AG08396 (cell line): Measurements from ENCODE around the gene ZNF408.
"Not testable (repeated sequence)": the region's sequence is repeated elsewhere in the genome, so short reads cannot be mapped to it uniquely, and the experiment has no call there.

Experiments used
- DNase-seq: peaks from one replicate; pipeline ENCODE4 v3.0.0; 2012; ENCODE audit warnings: low spot score, mixed read lengths

The ZNF408 gene

DNA sequence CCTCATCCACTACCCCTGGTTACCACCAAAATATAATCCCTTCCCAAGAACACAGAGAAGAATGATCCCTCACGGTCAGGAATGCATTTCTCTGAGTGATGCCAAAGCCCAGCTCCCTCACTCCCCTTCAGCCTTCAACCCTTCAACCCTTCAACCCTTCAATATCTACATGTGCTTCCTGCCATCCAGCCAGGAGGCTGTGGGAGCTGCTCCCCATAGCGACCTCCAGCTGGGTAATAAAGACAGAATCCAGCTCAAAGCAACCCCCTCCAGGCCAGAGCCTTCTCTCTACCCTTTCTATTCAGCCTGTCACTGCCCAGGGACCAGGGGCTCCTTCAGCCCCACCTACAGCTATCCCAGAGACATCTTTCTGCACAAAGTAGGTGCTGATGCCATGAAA lies 3.1 kb upstream of the ZNF408 start:
- no peak for DNase-seq

DNA sequence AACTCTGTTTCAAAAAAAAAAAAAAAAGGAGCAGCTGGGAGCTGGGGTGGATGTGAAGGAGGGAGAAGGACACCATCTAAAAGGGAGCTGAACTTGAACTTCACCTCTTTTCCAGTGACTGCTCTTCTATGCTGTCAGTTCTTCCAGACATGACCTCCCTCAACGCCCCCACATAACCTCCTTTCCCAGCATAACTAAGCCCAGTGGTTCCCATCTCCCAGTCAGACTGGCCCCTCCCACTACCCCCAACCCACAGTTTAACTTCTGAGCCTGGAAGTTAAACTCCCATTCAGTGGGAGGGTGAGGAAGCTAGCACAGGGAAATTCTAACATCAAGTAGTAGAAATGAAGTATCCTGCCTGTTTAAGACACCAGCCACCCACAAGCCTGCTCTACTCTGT lies 2.2 kb upstream of the ZNF408 start:
- DNase-seq = no peak

GRCh38 chr11:46701078-46701654 lies 335 bp downstream of the ZNF408 start:
- no peak for DNase-seq

DNA sequence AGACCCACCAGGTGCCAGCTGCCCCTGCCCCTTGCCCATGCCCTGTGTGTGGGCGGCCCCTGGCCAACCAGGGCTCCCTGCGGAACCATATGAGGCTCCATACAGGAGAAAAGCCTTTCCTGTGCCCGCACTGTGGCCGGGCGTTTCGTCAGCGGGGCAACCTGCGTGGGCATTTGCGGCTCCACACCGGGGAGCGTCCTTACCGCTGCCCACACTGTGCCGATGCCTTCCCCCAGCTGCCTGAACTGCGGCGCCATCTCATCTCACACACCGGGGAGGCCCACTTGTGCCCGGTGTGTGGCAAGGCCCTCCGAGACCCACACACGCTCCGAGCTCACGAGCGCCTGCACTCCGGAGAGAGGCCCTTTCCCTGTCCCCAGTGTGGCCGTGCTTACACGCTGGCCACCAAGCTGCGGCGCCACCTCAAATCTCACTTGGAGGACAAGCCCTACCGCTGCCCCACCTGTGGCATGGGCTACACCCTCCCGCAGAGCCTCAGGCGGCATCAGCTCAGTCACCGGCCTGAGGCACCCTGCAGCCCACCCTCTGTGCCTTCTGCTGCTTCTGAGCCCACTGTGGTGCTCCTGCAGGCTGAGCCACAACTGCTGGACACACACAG lies 4.3 kb downstream of the ZNF408 start:
- DNase-seq = no peak

DNA sequence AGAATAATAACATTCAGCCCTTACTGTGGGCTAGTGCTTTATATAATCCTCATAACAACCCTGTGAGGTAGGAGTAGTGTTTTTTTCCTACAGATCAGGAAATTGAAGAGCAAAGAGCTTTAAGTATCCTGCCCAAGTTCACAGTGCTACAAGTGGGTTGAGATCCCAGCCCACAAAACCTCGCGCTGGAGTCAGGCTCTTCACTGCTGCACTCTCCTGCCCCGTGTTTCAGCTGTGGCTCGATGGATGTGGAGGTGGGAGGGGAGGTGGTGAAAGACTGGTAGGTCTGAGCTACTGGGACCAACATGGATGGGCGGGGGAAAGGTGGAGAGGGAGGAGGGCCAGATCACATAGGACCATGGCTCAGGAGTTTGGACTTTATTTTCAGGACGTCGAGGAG lies 6.1 kb downstream of the ZNF408 start:
- no peak for DNase-seq

DNA sequence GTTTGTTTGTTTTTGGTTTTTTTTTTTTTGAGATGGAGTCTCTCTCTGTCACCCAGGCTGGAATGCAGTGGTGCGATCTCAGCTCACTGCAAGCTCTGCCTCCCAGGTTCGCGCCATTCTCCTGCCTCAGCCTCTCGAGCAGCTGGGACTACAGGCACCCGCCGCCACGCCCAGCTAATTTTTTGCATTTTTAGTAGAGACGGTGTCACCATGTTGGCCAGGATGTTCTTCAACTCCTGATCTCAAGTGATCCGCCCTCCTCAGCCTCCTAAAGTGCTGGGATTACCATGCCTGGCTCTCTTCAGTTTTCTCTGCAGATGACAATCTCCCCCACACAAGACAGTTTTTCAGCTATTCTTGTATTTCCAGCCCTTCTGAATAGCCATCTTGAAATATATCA lies 8.5 kb downstream of the ZNF408 start:
- not testable (repeated sequence) for DNase-seq

GRCh38 chr11:46710821-46711269 lies 10.0 kb downstream of the ZNF408 start:
- DNase-seq = peak; percentile 86

DNA sequence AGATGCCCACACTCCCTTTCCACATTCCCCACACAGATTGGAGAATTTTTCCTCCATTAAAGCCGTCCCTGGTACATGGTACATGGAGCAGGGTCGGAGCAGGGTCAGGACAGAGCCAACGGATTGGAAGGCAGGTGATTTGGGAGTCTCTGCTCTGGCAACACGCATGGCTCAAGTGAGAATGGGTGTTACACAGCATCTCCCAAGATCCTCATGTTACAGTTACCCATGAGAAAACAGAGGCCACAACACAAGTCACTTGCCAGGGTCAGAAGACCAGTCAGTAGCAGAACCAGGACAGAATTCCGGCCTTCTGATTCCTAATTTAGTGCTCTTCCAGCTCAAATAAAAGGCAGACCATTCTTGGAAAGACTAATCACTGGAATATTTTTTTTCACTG lies 10.5 kb downstream of the ZNF408 start:
- no peak for DNase-seq

DNA sequence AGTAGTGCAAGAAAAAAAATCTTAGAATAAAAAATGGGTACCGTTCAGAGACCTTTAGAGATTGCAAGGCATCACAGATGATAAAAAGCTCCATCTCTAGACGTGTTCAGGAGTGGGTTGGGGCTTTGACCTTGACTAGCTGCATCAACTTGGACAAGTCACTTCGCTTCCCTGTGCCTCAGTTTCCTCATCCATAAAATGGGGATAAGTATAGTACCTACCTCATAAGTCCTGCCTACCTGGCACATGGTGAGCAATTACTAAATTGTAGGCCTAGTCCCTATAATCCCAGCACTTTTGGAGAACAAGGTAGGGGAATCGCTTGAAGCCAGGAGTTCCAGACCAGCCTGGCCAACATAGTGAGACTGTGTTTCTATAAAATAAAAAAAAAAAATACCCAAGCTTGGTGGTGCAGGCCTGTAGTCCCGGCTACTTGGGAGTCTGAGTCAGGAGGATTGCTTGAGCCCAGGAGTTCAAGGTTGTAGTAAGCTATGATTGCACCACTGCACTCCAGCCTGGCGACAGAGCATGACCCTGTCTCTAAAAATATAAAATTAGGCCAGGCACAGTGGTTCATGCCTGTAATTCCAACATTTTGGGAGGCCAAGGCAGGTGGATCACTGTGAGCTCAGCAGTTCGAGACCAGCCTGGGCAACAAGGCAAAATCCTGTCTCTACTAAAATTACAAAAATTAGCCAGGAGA lies 12.2 kb downstream of the ZNF408 start:
- no peak for DNase-seq

GRCh38 chr11:46717825-46718154 lies 17.0 kb downstream of the ZNF408 start:
- not testable (repeated sequence) for DNase-seq

- DNase-seq = no peak
These were observed 17.6 kb downstream of the ZNF408 start for GRCh38 chr11:46718155-46719019.

DNA sequence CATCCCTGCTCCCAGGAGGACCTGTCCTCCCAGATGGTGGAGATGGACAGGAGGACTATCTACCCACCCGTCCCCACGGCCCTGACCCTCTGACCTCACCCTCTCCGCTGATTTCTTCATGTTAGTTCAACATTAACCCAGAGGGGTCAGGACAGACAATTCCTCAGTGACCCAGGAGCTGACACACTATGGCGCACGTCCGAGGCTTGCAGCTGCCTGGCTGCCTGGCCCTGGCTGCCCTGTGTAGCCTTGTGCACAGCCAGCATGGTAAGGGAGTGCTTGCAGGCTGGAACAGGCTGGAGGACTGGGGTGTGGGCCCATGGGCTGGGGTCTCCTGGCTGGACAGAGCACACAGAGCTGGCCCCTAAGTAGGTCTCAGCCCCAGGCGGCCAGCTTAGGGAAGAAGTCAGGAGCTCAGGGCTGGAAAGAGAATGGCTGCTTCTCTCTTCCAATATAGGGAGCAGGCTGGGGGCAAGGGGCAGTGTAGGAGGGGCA lies 18.3 kb downstream of the ZNF408 start, which contains the start of gene F2:
TSS of gene F2 (plus strand) at position 166 of the 495 bp plus-strand sequence. CDS start at position 189, 23 bp downstream.
- no peak for DNase-seq

DNA sequence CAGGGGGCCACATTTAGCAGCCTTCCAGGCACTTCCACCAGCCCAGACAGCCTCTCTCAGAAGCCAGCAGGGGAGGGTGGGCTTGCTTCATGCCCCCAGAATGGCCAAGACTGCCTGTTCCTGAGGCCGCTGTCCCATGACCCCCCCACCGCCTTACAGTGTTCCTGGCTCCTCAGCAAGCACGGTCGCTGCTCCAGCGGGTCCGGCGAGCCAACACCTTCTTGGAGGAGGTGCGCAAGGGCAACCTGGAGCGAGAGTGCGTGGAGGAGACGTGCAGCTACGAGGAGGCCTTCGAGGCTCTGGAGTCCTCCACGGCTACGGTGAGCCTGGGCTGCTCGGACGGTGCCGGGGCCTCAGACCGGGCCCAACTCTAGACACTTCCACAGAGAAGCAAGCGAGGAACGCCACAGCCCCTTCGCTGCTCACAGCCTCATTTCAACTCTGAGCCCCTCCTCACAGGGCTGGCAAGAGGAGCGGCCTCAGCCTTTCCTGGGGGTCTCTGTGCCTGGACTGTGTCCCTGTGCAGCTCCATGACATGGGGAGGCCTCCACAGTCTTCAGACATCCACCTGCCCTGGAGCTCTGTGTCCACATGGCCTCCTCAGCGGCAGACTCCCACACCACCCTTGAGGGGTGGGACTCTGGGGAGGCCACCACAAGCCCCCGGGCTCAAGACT lies 18.9 kb downstream of the ZNF408 start:
- no peak for DNase-seq

DNA sequence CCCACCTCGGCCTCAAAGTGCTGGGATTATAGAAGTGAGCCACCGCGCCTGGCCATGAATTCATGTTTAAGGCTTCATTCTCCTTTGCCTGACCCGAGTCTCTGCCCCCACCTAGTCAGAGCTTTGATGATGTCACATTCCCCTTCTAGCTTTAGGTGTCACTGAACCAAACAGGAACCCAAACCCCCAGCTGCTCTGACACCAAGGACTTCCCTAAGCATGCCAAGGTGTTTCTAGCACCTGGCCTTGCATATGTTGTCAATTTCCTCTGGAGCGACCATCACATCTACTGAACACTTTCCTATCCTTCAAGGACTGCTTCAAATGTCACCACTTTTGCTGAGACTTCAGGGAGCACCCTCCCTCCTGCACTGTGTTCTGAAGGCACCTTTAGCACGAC lies 20.5 kb downstream of the ZNF408 start:
- no peak for DNase-seq

- DNase-seq = no peak
These were observed 21.9 kb downstream of the ZNF408 start for GRCh38 chr11:46722566-46723358.

GRCh38 chr11:46723359-46723680 lies 22.5 kb downstream of the ZNF408 start:
- no peak for DNase-seq

DNA sequence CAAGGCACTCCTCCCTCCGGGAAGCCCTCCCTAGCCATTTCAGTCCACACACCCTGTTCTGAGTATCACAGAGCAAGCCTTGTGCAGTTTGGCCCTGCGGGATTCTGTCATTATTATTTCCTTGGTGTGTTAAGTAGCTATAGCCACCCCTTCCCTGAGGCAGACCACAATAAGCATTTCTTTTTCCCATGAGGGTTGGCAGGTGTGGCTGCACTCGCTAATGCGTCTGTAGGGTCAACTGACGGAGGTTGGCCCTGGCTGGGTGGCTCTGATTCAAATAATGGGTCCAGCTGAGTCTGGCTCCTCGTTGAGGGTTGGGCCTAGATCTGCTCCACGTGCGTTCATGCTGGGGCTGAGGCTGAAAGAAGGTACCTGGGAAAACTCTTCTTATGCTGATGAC lies 23.3 kb downstream of the ZNF408 start:
- no peak for DNase-seq

- DNase-seq = no peak
These were observed 24.7 kb downstream of the ZNF408 start for GRCh38 chr11:46725338-46726205.

GRCh38 chr11:46726206-46726862 lies 25.5 kb downstream of the ZNF408 start:
- DNase-seq = no peak
